K562 (cell line): ENCODE measurements around the gene TAS2R14. TPM values are rescaled to one million over a fixed set of nuclear protein-coding genes. Genes with fewer than 3 reads are reported as not detected.

Experiments
- ATAC-seq: fragments of 200-7000 bp; cut with Tn5 transposase; 3 replicates; pipeline ENCODE4 v1.9.1; 2020; ENCODE audit warnings: moderate library complexity
- BruUV-seq: library from RNA; stranded (reverse); fragments of 400-500 nt; replicated peaks from 2 replicates; lab custom pipeline; 2021; lab: Mats Ljungman, UMichigan
- CTCF ChIA-PET: fragments of 300-600 bp; formaldehyde crosslinking; extraction: SDS; loops from one replicate; lab custom pipeline; 2021; ENCODE audit warnings: low intra/inter-chr PET ratio; lab: Yijun Ruan, JAX
- POLR2A ChIA-PET: fragments of 300-600, 350-650 bp; sonication (Branson Sonifier 250); formaldehyde crosslinking; extraction: SDS; loops from one replicate; lab custom pipeline; 2021; ENCODE audit warnings: antibody characterized with exemption, inconsistent platforms; lab: Yijun Ruan, JAX
- DNase-seq, 4 experiments: peaks; one replicate each; pipeline versions ENCODE4 v3.0.0 to v3.0.0-alpha.2; 2011 to 2018; ENCODE audit warnings: low spot score in 3 of 4, mixed read lengths in 3 of 4; ENCODE audit errors: extremely low read depth in 1 of 4
- FAIRE-seq: peaks from 2 replicates; lab custom pipeline; 2011; peaks lifted over from hg19 to GRCh38; lab: Jason Lieb, UNC
- H2AFZ ChIP-seq: 2 replicates; pipeline ENCODE4 v1.6.0; 2011; ENCODE audit warnings: low read depth, low read length, control low read depth, inconsistent platforms
- H3K27ac ChIP-seq: fragments of 200-600 bp; 3 replicates; pipeline ENCODE4 v1.8.0; 2011; ENCODE audit warnings: low read depth, mild to moderate bottlenecking, control low read depth, inconsistent platforms, low read length, moderate library complexity, mixed read lengths; ENCODE audit errors: extremely low read depth
- H3K27me3 ChIP-seq, 2 experiments: fragments of 300-600 bp in 1 of 2; 2 replicates in 1 of 2; 3 replicates in 1 of 2; pipeline versions ENCODE4 v1.6.0 to v1.8.0; 2011; ENCODE audit warnings: inconsistent platforms in 2 of 2, low read length in 2 of 2, mild to moderate bottlenecking in 1 of 2, mixed read lengths in 1 of 2, moderate library complexity in 1 of 2; ENCODE audit not compliant: control insufficient read depth in 2 of 2, insufficient read depth in 2 of 2
- H3K36me3 ChIP-seq: fragments of 300-600 bp; 3 replicates; pipeline ENCODE4 v1.8.0; 2011; ENCODE audit warnings: mild to moderate bottlenecking, low read length, inconsistent platforms; ENCODE audit not compliant: control insufficient read depth, insufficient read depth
- H3K4me1 ChIP-seq, 2 experiments: fragments of 200-600 bp in 1 of 2; replicated peaks in 1 of 2; 2 replicates in 1 of 2; 3 replicates in 1 of 2; pipeline versions ENCODE4 v1.5.1 to v1.8.0; 2011; ENCODE audit warnings: inconsistent platforms in 2 of 2, low read length in 2 of 2, mild to moderate bottlenecking in 1 of 2, mixed read lengths in 1 of 2, moderate library complexity in 1 of 2; ENCODE audit not compliant: control insufficient read depth in 2 of 2, insufficient read depth in 2 of 2
- H3K4me2 ChIP-seq: 2 replicates; pipeline ENCODE4 v1.6.1; 2011; ENCODE audit warnings: low read length, control low read depth, inconsistent platforms, mixed read lengths; ENCODE audit not compliant: insufficient read depth
- H3K4me3 ChIP-seq: fragments of 200-600 bp; sonication (generic), shearing (Covaris generic); 2 replicates; pipeline ENCODE4 v1.5.1; 2016; ENCODE audit warnings: control low read depth, inconsistent platforms
- H3K79me2 ChIP-seq: fragments of 200-600 bp; 3 replicates; pipeline ENCODE4 v1.8.0; 2011; ENCODE audit warnings: low read length, inconsistent platforms; ENCODE audit not compliant: control insufficient read depth, insufficient read depth
- H3K9ac ChIP-seq, 2 experiments: 2 replicates each; pipeline versions ENCODE4 v1.6.0 to v1.6.1; 2011; ENCODE audit warnings: low read depth in 2 of 2, low read length in 2 of 2, control low read depth in 1 of 2, inconsistent platforms in 1 of 2, mild to moderate bottlenecking in 1 of 2, mixed read lengths in 1 of 2; ENCODE audit not compliant: insufficient read depth in 1 of 2
- H3K9me1 ChIP-seq: one replicate; pipeline ENCODE4 v1.6.0; 2011; ENCODE audit warnings: inconsistent platforms, mild to moderate bottlenecking, low read length, moderate library complexity; ENCODE audit not compliant: control insufficient read depth, insufficient read depth
- H3K9me3 ChIP-seq: replicated peaks from 2 replicates; pipeline ENCODE4 v1.5.1; 2011; ENCODE audit warnings: low read depth, low read length, inconsistent platforms; ENCODE audit not compliant: control insufficient read depth, insufficient read depth
- H4K20me1 ChIP-seq: replicated peaks from 2 replicates; pipeline ENCODE4 v1.6.1; 2011; ENCODE audit warnings: low read length, inconsistent platforms, mixed read lengths; ENCODE audit not compliant: control insufficient read depth, insufficient read depth
- ASH1L ChIP-seq: fragments of 450-650 bp; IDR thresholded peaks from 2 replicates; pipeline ENCODE4 v1.6.1; 2018; ENCODE audit warnings: borderline replicate concordance, mild to moderate bottlenecking, low read depth; ENCODE audit not compliant: partially characterized antibody
- BACH1 ChIP-seq: fragments of 200-800 bp; sonication (Bioruptor generic); IDR thresholded peaks from 2 replicates; pipeline ENCODE4 v1.6.1; 2016; ENCODE audit warnings: missing genetic modification characterization, missing compliant biosample characterization
- DPF2 ChIP-seq: fragments of 450-650 bp; IDR thresholded peaks from 2 replicates; pipeline ENCODE4 v1.6.1; 2016
- JUN ChIP-seq, 2 experiments: sonication (generic) in 1 of 2; formaldehyde crosslinking in 1 of 2; IDR thresholded peaks; 2 replicates each; pipeline versions ENCODE4 v1.6.1 to v1.8.0; 2012 to 2022; ENCODE audit warnings: borderline replicate concordance in 2 of 2, mild to moderate bottlenecking in 2 of 2, improper control_type of control experiment in 1 of 2, low read depth in 1 of 2, low read length in 1 of 2, missing genetic modification reagents in 1 of 2
- THAP12 ChIP-seq: fragments of 250-450 bp; sonication (Bioruptor Pico); IDR thresholded peaks from 2 replicates; pipeline ENCODE4 v1.9.0; 2021; ENCODE audit warnings: mild to moderate bottlenecking, inconsistent platforms
- ZNF133 ChIP-seq: fragments of 250-450 bp; sonication (Bioruptor Pico); IDR thresholded peaks from 2 replicates; pipeline ENCODE4 v1.4.0; 2020; ENCODE audit warnings: mild to moderate bottlenecking
- ZNF384 ChIP-seq: IDR thresholded peaks from 2 replicates; pipeline ENCODE4 v1.6.1; 2012; ENCODE audit warnings: low read depth, low read length, improper control_type of control experiment
- WGBS: fragments of 100-300 bp; shearing (Covaris generic); methylation state at CpG from one replicate; pipeline ENCODE4 v1.1.6; 2016; ENCODE audit warnings: low coverage, mixed read lengths; ENCODE audit not compliant: insufficient coverage; ENCODE audit errors: missing lambda C conversion rate; 5-methylcytosine and 5-hydroxymethylcytosine counted together
- in situ Hi-C: fragments of 300-500 bp; cut with MboI; formaldehyde crosslinking; loops from 4 replicates; pipeline ENCODE4 v1.15.0; 2018; ENCODE audit warnings: inconsistent platforms, mixed read lengths
- intact Hi-C: fragments of 100-400 bp; cut with micrococcal nuclease; formaldehyde crosslinking; loops from 2 replicates; pipeline ENCODE4 v1.14.2; 2022
- polyA plus RNA-seq, 8 experiments: library from polyadenylated mRNA; depleted of rRNA in 4 of 8; stranded (reverse) in 5 of 8; unstranded in 3 of 8; fragments of >200 nt; fragmentation: Nextera tagmentation in 2 of 8; fragmentation: Illumina TruSeq in 1 of 8; extraction: Ambion mirVana in 2 of 8; extraction: Trizol in 1 of 8; gene quantifications; 2 replicates each; pipeline versions ENCODE4 v1.2.1 to v1.2.3, GENCODE V29; 2011 to 2014; ENCODE audit warnings: inconsistent platforms in 1 of 8, missing spikeins in 1 of 8
- total RNA-seq, 7 experiments: library from RNA; depleted of rRNA in 6 of 7; stranded (reverse); fragments of >200 nt in 6 of 7; fragmentation: Illumina TruSeq in 2 of 7; extraction: Trizol in 2 of 7; gene quantifications; 2 replicates each; pipeline versions ENCODE4 v1.2.1 to v1.2.3, GENCODE V29; 2011 to 2021; ENCODE audit warnings: low replicate concordance in 1 of 7
- TF ChIP-seq, protein P1 (sequence below): conservative IDR thresholded peaks from 2 replicates; pipeline ENCODE4 v1.6.1; 2011; ENCODE audit warnings: low read depth, mild to moderate bottlenecking, low read length; ENCODE audit not compliant: control insufficient read depth
- TF ChIP-seq, protein P2 (sequence below): fragments of 450-650 bp; IDR thresholded peaks from 2 replicates; pipeline ENCODE4 v1.6.1; 2018; ENCODE audit warnings: mild to moderate bottlenecking, low read depth; ENCODE audit not compliant: partially characterized antibody
- TF ChIP-seq, protein P3 (sequence below): fragments of 450-650 bp; IDR thresholded peaks from 2 replicates; pipeline ENCODE4 v1.6.1; 2016; ENCODE audit warnings: mild to moderate bottlenecking
- TF ChIP-seq, protein P4 (sequence below): fragments of 250-450 bp; sonication (Bioruptor Pico); IDR thresholded peaks from 2 replicates; pipeline ENCODE4 v1.4.0; 2020

The TAS2R14 gene
- total and polyA plus RNA-seq, 9 of the 15 experiments (the other 6 are each of a cell fraction or from before 2014, with no cell fraction given) = 1.2 to 4.2 (median 2.4) TPM

DNA sequence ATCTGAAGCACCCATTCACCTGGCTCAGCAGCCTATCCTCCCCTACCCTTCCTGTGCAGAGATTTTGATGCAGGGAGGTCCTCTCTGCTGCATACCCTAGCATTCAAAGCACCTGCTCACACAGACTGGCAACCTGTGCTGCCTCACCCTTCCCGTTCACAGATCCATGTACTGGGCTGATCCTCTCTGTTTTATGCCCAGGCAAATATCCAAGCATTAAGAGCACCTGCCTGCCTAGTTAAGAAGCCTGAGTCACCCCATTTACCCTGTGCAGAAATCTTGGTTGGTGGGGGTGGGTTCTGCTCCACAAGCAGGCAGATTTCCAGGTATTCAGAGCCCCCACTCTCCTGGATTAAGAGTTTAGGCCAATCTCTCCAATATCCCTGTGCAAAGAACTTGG is 38.1 kb downstream of the TAS2R14 start (continued):
- TF ChIP-seq THAP12 = no peak
- TF ChIP-seq, protein P1, sequence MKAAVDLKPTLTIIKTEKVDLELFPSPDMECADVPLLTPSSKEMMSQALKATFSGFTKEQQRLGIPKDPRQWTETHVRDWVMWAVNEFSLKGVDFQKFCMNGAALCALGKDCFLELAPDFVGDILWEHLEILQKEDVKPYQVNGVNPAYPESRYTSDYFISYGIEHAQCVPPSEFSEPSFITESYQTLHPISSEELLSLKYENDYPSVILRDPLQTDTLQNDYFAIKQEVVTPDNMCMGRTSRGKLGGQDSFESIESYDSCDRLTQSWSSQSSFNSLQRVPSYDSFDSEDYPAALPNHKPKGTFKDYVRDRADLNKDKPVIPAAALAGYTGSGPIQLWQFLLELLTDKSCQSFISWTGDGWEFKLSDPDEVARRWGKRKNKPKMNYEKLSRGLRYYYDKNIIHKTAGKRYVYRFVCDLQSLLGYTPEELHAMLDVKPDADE = no peak
- TF ChIP-seq, protein P2, sequence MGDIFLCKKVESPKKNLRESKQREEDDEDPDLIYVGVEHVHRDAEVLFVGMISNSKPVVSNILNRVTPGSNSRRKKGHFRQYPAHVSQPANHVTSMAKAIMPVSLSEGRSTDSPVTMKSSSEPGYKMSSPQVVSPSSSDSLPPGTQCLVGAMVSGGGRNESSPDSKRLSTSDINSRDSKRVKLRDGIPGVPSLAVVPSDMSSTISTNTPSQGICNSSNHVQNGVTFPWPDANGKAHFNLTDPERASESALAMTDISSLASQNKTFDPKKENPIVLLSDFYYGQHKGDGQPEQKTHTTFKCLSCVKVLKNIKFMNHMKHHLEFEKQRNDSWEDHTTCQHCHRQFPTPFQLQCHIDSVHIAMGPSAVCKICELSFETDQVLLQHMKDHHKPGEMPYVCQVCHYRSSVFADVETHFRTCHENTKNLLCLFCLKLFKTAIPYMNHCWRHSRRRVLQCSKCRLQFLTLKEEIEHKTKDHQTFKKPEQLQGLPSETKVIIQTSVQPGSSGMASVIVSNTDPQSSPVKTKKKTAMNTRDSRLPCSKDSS = no peak

DNA sequence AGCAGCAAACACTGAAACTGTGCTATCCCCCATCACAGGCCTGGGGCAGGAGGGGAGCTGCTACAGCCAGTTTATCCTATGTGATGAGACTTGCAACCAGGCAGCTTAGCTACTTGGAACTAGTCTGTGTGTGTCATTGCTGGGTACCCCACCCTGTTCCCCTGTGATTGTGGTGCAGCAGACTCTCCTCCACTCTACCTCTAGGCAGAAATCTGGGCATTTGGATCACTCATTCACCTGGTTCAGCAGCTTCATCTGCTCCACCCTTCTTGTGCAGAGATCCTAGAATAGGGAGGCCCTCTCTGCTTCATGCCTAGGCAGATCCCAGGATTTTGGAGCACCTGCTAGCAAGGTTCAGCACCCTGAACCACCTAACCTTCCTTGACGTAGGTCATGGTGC is 38.5 kb downstream of the TAS2R14 start:
- BruUV-seq = no TSS peak
- no peak overlapping the region for H3K9ac ChIP-seq
- H3K36me3 ChIP-seq = no peaks in the 10 kb centered on the region
- H3K27ac ChIP-seq = no peak overlapping the region
- POLR2A ChIA-PET = no interaction called here
- 63% methylated on average over 1 of the region's 1 CpG for WGBS
- in situ Hi-C loops = no loop called here
- H3K4me1 ChIP-seq = no peaks in the 10 kb centered on the region; a peak in 1 of 5 replicates
- no peak overlapping the region for H3K4me2 ChIP-seq
- FAIRE-seq (no peak), ATAC-seq (no peak), DNase-seq (no peak)
- H3K27me3 ChIP-seq = no peaks in the 10 kb centered on the region
- H3K9me1 ChIP-seq = no peaks in the 10 kb centered on the region
- intact Hi-C loops = no loop called here
- CTCF ChIA-PET = no interaction called here
- H2AFZ ChIP-seq = no peak overlapping the region
- H3K79me2 ChIP-seq = no peaks in the 10 kb centered on the region
- H3K4me3 ChIP-seq = no peak overlapping the region
- TF ChIP-seq, protein P3, sequence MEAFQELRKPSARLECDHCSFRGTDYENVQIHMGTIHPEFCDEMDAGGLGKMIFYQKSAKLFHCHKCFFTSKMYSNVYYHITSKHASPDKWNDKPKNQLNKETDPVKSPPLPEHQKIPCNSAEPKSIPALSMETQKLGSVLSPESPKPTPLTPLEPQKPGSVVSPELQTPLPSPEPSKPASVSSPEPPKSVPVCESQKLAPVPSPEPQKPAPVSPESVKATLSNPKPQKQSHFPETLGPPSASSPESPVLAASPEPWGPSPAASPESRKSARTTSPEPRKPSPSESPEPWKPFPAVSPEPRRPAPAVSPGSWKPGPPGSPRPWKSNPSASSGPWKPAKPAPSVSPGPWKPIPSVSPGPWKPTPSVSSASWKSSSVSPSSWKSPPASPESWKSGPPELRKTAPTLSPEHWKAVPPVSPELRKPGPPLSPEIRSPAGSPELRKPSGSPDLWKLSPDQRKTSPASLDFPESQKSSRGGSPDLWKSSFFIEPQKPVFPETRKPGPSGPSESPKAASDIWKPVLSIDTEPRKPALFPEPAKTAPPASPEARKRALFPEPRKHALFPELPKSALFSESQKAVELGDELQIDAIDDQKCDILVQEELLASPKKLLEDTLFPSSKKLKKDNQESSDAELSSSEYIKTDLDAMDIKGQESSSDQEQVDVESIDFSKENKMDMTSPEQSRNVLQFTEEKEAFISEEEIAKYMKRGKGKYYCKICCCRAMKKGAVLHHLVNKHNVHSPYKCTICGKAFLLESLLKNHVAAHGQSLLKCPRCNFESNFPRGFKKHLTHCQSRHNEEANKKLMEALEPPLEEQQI = no peak
- no peak for TF ChIP-seq ASH1L
- no peak for TF ChIP-seq DPF2
- no peak for TF ChIP-seq ZNF384
- TF ChIP-seq JUN (IDR thresholded peaks at IDR 0.05; ENCODE audit: borderline replicate concordance, low read depth, low read length) = no peak
- no peak for TF ChIP-seq JUN (CRISPR knock-in tag; IDR thresholded peaks at IDR 0.05; ENCODE audit: borderline replicate concordance)
- TF ChIP-seq, protein P4, sequence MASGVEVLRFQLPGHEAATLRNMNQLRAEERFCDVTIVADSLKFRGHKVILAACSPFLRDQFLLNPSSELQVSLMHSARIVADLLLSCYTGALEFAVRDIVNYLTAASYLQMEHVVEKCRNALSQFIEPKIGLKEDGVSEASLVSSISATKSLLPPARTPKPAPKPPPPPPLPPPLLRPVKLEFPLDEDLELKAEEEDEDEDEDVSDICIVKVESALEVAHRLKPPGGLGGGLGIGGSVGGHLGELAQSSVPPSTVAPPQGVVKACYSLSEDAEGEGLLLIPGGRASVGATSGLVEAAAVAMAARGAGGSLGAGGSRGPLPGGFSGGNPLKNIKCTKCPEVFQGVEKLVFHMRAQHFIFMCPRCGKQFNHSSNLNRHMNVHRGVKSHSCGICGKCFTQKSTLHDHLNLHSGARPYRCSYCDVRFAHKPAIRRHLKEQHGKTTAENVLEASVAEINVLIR (CRISPR knock-in tag) = no peak
- TF ChIP-seq ZNF133 = no peak
- no peak for TF ChIP-seq BACH1 (tag)
- no peaks in the 10 kb centered on the region for H4K20me1 ChIP-seq
- H3K9me3 ChIP-seq = no peaks in the 10 kb centered on the region
